ENCODE results near the gene DHH. TPM values are rescaled to one million over a fixed set of nuclear protein-coding genes. Genes with fewer than 3 reads are reported as not detected.

Gene DHH
- total and polyA plus RNA-seq, 9 of the 15 experiments (the other 6 are each of a cell fraction or from before 2014, with no cell fraction given) = 0.07 to 2.6 (median 0.54) TPM

DNA sequence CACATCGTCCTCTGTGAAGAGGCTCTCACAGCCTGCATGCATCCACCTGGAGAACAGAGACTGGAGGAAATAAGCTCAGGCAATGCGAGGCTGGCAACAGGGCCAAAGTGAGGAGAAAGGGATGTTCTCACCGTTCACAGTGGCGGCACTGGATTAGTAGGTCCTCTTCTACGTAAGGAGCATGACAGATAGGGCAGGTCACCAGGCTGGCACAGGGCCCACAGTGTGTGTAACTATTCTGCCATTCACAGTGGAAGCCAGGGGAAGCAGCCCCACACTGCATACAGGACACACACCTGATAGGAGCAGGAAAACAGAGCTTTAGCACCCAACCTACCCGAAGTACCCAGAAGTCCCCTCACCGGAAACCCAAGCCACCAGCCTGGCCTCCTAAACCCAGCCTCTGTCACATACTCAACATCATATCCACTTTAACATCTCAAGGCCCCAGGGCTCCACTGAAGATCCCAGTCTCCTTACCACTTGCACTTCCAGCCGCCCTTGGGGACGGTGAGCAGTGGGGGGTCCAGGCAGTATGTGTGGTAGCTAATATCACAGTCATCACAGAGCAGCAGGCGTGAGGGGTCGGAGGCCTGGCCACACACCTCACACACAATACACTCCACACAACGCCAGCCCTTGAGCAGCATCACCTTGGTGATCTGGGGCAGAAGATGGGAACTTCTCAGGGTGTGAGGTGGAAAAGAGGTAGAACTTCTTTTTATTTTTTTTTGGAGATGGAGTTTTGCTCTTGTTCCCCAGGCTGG lies 48.3 kb downstream of the DHH start:
- Histone ChIP-seq H3K27ac (ENCODE audit: extremely low read depth, low read depth, low read length) (no peak overlapping the region), H3K4me2 (ENCODE audit: insufficient read depth, low read length) (no peak overlapping the region), H3K9ac (ENCODE audit: insufficient read depth in 1 of 2, low read depth in 2 of 2, low read length in 2 of 2) (no peak overlapping the region), H3K4me1 (replicated peaks in 1 of 2; ENCODE audit: control insufficient read depth in 2 of 2, insufficient read depth in 2 of 2, low read length in 2 of 2) (no peaks in the 10 kb centered on the region), H3K36me3 (ENCODE audit: control insufficient read depth, insufficient read depth, low read length) (peaks cover 99% of the 10 kb centered on the region), H2AFZ (ENCODE audit: low read depth, low read length) (no peak overlapping the region), H3K27me3 (ENCODE audit: control insufficient read depth in 2 of 2, insufficient read depth in 2 of 2, low read length in 2 of 2) (no peaks in the 10 kb centered on the region), H3K9me1 (ENCODE audit: control insufficient read depth, insufficient read depth, low read length) (no peaks in the 10 kb centered on the region), H3K9me3 (replicated peaks; ENCODE audit: control insufficient read depth, insufficient read depth, low read depth, low read length) (no peaks in the 10 kb centered on the region), H4K20me1 (replicated peaks; ENCODE audit: control insufficient read depth, insufficient read depth, low read length) (peaks cover 7% of the 10 kb centered on the region; the same call in 1 of the 2 replicates), H3K79me2 (ENCODE audit: control insufficient read depth, insufficient read depth, low read length) (no peaks in the 10 kb centered on the region; the same call in 2 of the 3 replicates), H3K4me3 (no peak overlapping the region)
- TF ChIP-seq MYBL2 (IDR thresholded peaks at IDR 0.05; ENCODE audit: low read depth) (no peak), MYBL2 (CRISPR knock-in tag; IDR thresholded peaks at IDR 0.05; ENCODE audit: borderline replicate concordance) (no peak), ARID1B (IDR thresholded peaks at IDR 0.05) (no peak), TFAM (CRISPR knock-in tag; conservative IDR thresholded peaks at IDR 0.05) (no peak), RHOXF2B (CRISPR knock-in tag; conservative IDR thresholded peaks at IDR 0.05) (no peak)
- DNase-seq (ENCODE audit: extremely low read depth in 1 of 4, low spot score in 3 of 4) = no peak
- no peak for FAIRE-seq
- intact Hi-C loops (cut with micrococcal nuclease) (no loop called here), in situ Hi-C loops (cut with MboI) (no loop called here)
- ChIA-PET POLR2A (interaction anchor here (0.6 to 4.1 kb wide), 9 partner anchors 9 to 251 kb away, joined by 3 to 21 read pairs (median 4); partner anchors contain the start of genes RHEBL1 and TUBA1B), CTCF (ENCODE audit: low intra/inter-chr PET ratio) (no interaction called here)
- 91% methylated on average over 12 of the region's 12 CpGs for WGBS (ENCODE audit: insufficient coverage, low coverage, missing lambda C conversion rate)
- BruUV-seq (replicated peaks) = no TSS peak
- ATAC-seq = no peak

GRCh38 chr12:49044660-49045059 lies 49.9 kb downstream of the DHH start:
- Histone ChIP-seq H2AFZ (ENCODE audit: low read depth, low read length) (no peak overlapping the region), H4K20me1 (replicated peaks; ENCODE audit: control insufficient read depth, insufficient read depth, low read length) (peaks cover 4% of the 10 kb centered on the region; the same call in 1 of the 2 replicates), H3K9ac (ENCODE audit: insufficient read depth in 1 of 2, low read depth in 2 of 2, low read length in 2 of 2) (no peak overlapping the region), H3K4me2 (ENCODE audit: insufficient read depth, low read length) (no peak overlapping the region), H3K79me2 (ENCODE audit: control insufficient read depth, insufficient read depth, low read length) (no peaks in the 10 kb centered on the region), H3K36me3 (ENCODE audit: control insufficient read depth, insufficient read depth, low read length) (peaks cover 99% of the 10 kb centered on the region), H3K4me1 (replicated peaks in 1 of 2; ENCODE audit: control insufficient read depth in 2 of 2, insufficient read depth in 2 of 2, low read length in 2 of 2) (no peaks in the 10 kb centered on the region), H3K4me3 (no peak overlapping the region), H3K27me3 (ENCODE audit: control insufficient read depth in 2 of 2, insufficient read depth in 2 of 2, low read length in 2 of 2) (no peaks in the 10 kb centered on the region), H3K27ac (ENCODE audit: extremely low read depth, low read depth, low read length) (no peak overlapping the region), H3K9me1 (ENCODE audit: control insufficient read depth, insufficient read depth, low read length) (no peaks in the 10 kb centered on the region), H3K9me3 (replicated peaks; ENCODE audit: control insufficient read depth, insufficient read depth, low read depth, low read length) (no peaks in the 10 kb centered on the region)
- FAIRE-seq (no peak), ATAC-seq (no peak), DNase-seq (ENCODE audit: extremely low read depth in 1 of 4, low spot score in 3 of 4) (no peak)
- in situ Hi-C loops (cut with MboI) (no loop called here), intact Hi-C loops (cut with micrococcal nuclease) (no loop called here)
- ChIA-PET CTCF (ENCODE audit: low intra/inter-chr PET ratio) (no interaction called here), POLR2A (interaction anchor here (0.6 to 3.4 kb wide), 9 partner anchors 9 to 86 kb away, joined by 3 to 13 read pairs (median 6); partner anchors contain the start of gene RHEBL1)
- WGBS (ENCODE audit: insufficient coverage, low coverage, missing lambda C conversion rate) = 98% methylated on average over 12 of the region's 12 CpGs
- no TSS peak for BruUV-seq (replicated peaks)
- TF ChIP-seq ZNF263 (CRISPR knock-in tag; IDR thresholded peaks at IDR 0.05; ENCODE audit: borderline replicate concordance) (no peak), BRCA1 (IDR thresholded peaks at IDR 0.05) (no peak), BRCA1 (CRISPR knock-in tag; IDR thresholded peaks at IDR 0.05) (no peak), ARID1B (IDR thresholded peaks at IDR 0.05) (no peak), CHCHD3 (CRISPR knock-in tag; IDR thresholded peaks at IDR 0.05) (no peak), PML (IDR thresholded peaks at IDR 0.05; ENCODE audit: low read length) (no peak), RBM22 (IDR thresholded peaks at IDR 0.05; ENCODE audit: low read depth, low read length, poor library complexity, severe bottlenecking) (no peak), ATF1 (CRISPR knock-in tag; IDR thresholded peaks at IDR 0.05) (no peak), ATF1 (tag; IDR thresholded peaks at IDR 0.05) (no peak), ZNF655 (CRISPR knock-in tag; IDR thresholded peaks at IDR 0.05) (no peak), HDAC1 (IDR thresholded peaks at IDR 0.05) (no peak), ZBED1 (IDR thresholded peaks at IDR 0.05) (no peak), HNRNPL (IDR thresholded peaks at IDR 0.05; ENCODE audit: low read depth, low read length) (no peak), FOXA3 (CRISPR knock-in tag; conservative IDR thresholded peaks at IDR 0.05 in 1 of 2, IDR thresholded peaks at IDR 0.05 in 1 of 2) (no peak)
